Measurements from ENCODE around the gene THAP8.

The THAP8 gene

DNA sequence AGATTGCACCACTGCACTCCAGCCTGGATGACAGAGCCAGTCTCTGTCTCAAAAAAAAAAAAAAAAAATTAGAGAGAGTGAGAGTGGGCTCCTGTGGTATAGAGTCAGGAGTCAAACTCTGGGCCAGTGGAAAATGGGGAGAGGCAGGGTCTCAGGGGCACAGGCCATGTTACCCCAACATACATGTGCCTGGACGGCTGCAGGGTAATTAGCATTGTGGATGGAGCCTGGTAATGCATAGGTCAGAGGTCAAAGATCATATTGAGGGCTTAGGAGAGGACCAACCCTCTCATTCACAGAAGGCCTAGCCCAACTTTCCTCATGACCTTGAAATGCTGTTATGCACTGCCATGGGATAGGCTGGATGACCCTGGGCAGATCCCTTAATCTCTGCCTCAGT is 28.5 kb downstream of the THAP8 start:
- TF ChIP-seq LEF1 (IDR thresholded peaks at IDR 0.05; ENCODE audit: borderline replicate concordance) (no peak), L3MBTL2 (conservative IDR thresholded peaks at IDR 0.05) (no peak), BHLHE40 (IDR thresholded peaks at IDR 0.05; ENCODE audit: borderline replicate concordance) (no peak), NFRKB (IDR thresholded peaks at IDR 0.05) (no peak), ZNF384 (IDR thresholded peaks at IDR 0.05) (no peak)
- TF ChIP-seq, protein P1, sequence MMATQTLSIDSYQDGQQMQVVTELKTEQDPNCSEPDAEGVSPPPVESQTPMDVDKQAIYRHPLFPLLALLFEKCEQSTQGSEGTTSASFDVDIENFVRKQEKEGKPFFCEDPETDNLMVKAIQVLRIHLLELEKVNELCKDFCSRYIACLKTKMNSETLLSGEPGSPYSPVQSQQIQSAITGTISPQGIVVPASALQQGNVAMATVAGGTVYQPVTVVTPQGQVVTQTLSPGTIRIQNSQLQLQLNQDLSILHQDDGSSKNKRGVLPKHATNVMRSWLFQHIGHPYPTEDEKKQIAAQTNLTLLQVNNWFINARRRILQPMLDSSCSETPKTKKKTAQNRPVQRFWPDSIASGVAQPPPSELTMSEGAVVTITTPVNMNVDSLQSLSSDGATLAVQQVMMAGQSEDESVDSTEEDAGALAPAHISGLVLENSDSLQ (IDR thresholded peaks at IDR 0.05), result no peak
- POLR2A ChIA-PET, result no interaction called here
- CTCF ChIA-PET, result no interaction called here
- DNase-seq (ENCODE audit: extremely low spot score), result no peak

DNA sequence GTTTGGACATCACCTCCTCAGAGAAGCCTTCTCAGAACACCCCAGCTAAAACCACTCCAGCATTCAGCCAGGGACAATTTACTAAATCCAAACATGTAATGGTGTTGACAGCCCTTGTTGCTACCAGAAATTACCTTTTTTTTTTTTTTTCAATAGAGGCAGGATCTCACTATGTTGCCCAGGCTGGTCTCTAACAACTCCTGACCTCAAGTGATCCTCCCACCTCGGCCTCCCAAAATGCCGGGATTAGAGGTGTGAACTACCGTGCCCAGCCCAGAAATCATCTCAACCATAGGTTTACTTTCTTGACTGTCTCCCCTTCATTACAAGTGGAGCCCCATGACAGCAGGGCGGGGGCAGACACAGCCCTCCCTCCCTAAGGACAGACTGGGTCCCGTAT is 30.7 kb downstream of the THAP8 start:
- ChIA-PET CTCF (no interaction called here), POLR2A (interaction anchor here (1.0 kb wide), 1 partner anchor 9 kb away, joined by 3 read pairs; the partner anchor contains the start of gene ALKBH6)
- TF ChIP-seq L3MBTL2 (conservative IDR thresholded peaks at IDR 0.05) (no peak), FOXK2 (IDR thresholded peaks at IDR 0.05) (no peak), ZNF384 (IDR thresholded peaks at IDR 0.05) (no peak), CTBP1 (IDR thresholded peaks at IDR 0.05; ENCODE audit: borderline replicate concordance) (no peak), FOXA1 (IDR thresholded peaks at IDR 0.05) (no peak), SP1 (IDR thresholded peaks at IDR 0.05) (no peak), SUZ12 (IDR thresholded peaks at IDR 0.05) (no peak), NFRKB (IDR thresholded peaks at IDR 0.05) (no peak), ELF4 (IDR thresholded peaks at IDR 0.05) (no peak), BHLHE40 (IDR thresholded peaks at IDR 0.05; ENCODE audit: borderline replicate concordance) (no peak), HDGF (IDR thresholded peaks at IDR 0.05; ENCODE audit: borderline replicate concordance) (no peak), FOXM1 (IDR thresholded peaks at IDR 0.05; ENCODE audit: borderline replicate concordance) (no peak), ARNT (IDR thresholded peaks at IDR 0.05) (no peak), LEF1 (IDR thresholded peaks at IDR 0.05; ENCODE audit: borderline replicate concordance) (no peak), TARDBP (IDR thresholded peaks at IDR 0.05) (no peak)
- TF ChIP-seq, protein P1 (IDR thresholded peaks at IDR 0.05), result no peak
- no peak for DNase-seq (ENCODE audit: extremely low spot score)

DNA sequence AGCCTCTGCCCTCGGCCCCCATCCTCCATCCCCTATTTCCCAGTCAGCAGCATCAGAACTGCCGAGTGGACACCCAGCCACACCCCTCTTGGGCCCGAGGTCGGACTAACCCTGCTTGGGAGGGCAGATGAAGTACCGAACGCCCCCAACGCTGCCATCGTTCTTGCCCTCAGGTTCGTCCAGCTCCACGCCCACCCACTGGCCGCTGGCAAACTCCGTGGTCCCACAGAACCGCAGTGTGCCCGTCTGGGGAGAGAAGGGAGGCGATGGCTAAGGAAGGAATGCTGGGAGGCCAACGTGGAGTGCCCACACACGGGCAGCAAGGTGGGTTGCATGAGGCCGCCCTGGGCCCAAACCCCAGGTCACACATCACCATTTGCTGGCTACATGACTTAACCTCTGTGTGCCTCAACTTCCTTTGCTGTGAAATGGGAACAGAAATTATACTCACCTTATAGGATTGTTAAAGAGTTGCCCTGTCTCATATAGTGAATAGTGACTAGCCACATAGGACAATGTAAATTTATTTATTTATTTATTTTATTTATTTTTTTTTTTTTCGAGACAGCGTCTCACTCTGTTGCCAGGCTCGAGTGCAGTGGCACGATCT is 34.9 kb downstream of the THAP8 start:
- CTCF ChIA-PET, result no interaction called here
- TF ChIP-seq TARDBP (IDR thresholded peaks at IDR 0.05) (no peak), ARNT (IDR thresholded peaks at IDR 0.05) (no peak)
- DNase-seq (ENCODE audit: extremely low spot score), result no peak
- POLR2A ChIA-PET, result no interaction called here

DNA sequence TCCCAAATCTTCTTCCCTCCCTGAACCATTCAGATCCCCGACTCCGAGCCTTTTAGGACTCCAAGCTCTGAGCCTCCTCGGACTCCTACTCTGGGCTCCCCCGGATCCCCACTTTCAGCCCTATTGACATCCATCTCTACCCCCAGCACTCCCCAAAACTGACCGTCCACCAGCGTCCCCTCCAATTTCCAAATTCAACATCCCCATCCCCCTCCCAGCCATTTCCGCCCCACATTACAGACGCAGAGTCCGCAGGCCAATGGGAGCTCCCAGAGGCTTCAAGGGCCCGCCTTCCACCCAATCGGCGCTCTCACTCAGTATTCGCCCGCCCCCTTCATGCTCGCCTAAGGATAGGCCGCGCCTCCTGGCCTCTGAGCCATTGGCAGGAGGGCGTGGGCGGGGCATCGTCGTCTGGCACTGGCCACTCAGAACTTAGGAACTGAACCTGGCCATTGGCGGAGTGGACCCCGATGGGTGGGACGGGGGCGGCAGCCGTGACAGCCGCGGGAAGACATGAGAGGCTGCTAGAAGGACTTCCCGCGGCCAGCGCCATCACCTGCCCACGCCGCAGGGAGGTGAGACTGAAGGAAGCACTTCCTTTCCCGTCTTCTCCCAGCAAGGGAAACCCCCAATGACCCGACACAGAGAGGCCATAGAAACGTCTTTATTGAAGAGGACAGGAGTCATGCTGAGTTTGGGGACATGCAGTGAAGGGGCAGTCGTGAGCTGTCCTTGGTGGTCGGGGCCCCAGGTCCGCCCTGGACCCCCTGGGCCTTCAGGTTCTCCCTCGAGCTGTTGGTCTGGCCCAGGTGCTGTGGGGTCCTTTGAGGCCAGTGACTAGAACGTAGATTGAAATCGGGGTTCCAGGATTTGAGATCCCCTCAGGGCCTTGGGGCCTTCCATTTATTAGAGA is 39.8 kb downstream of the THAP8 start, which contains the start of gene ALKBH6:
Gene ALKBH6, minus strand, starts transcription at position 202 of the 913 bp plus-strand sequence. CDS start 816 bp downstream, outside the sequence.
- DNase-seq (ENCODE audit: extremely low spot score), result peak; percentile 97
- TF ChIP-seq ARNT (IDR thresholded peaks at IDR 0.05), result no peak
- TF ChIP-seq SP1 (IDR thresholded peaks at IDR 0.05), result peak; percentile 79
- TF ChIP-seq ELF4 (IDR thresholded peaks at IDR 0.05), result peak; percentile 38; the same call in 1 of the 2 replicates
- no peak for TF ChIP-seq CTBP1 (IDR thresholded peaks at IDR 0.05; ENCODE audit: borderline replicate concordance)
- no peak for TF ChIP-seq FOXM1 (IDR thresholded peaks at IDR 0.05; ENCODE audit: borderline replicate concordance)
- peak; percentile 77 for TF ChIP-seq L3MBTL2 (conservative IDR thresholded peaks at IDR 0.05)
- TF ChIP-seq TARDBP (IDR thresholded peaks at IDR 0.05), result no peak
- no peak for TF ChIP-seq FOXA1 (IDR thresholded peaks at IDR 0.05)
- TF ChIP-seq, protein P1 (IDR thresholded peaks at IDR 0.05), result peak; percentile 76
- TF ChIP-seq HDGF (IDR thresholded peaks at IDR 0.05; ENCODE audit: borderline replicate concordance), result peak; percentile 86; the same call in 1 of the 2 replicates
- TF ChIP-seq BHLHE40 (IDR thresholded peaks at IDR 0.05; ENCODE audit: borderline replicate concordance), result no peak
- no peak for TF ChIP-seq SUZ12 (IDR thresholded peaks at IDR 0.05)
- TF ChIP-seq NFRKB (IDR thresholded peaks at IDR 0.05), result no peak
- POLR2A ChIA-PET, result interaction anchor here (0.9 to 1.8 kb wide), 16 partner anchors 9 to 114 kb away, joined by 3 to 13 read pairs (median 4); partner anchors contain the start of genes POLR2I, SDHAF1, TBCB and THAP8
- CTCF ChIA-PET, result no interaction called here

DNA sequence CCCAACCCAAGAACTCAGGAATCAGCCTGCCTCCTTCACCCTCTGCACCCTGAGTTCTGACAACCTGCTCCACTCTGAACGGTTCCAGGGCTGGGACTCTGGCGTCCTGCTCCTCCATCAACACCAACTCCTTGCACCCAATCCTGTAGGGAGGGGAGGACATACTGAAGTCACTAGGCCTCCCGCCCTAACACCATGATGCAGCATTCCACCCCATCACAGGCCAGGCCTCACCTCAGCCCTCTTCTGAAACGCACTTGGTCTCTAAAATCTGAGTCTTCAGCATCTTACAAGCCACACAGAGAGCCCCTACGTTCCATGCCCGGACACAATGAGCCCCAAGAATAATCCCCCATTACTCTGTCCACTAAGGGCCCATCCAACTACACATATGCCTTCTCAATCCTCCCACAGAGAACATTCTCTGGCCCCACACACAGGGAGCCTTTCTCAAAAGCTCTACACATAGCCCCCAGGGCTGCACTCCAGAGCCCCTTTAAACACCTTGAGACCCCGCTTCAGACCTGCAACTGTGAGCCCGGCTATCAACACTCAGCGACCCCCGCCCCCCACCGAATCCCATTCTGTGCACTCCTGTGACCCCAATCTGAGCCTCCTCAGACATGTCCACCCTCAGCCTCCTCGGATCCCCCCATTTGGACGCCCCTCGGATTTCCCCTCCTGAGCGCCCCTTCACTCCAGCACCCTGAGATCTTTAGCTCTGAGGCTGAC is 40.6 kb downstream of the THAP8 start:
- DNase-seq (ENCODE audit: extremely low spot score), result no peak
- TF ChIP-seq TARDBP (IDR thresholded peaks at IDR 0.05) (no peak), L3MBTL2 (conservative IDR thresholded peaks at IDR 0.05) (no peak)
- CTCF ChIA-PET, result no interaction called here
- POLR2A ChIA-PET, result interaction anchor here (0.9 to 1.8 kb wide), 14 partner anchors 8 to 115 kb away, joined by 3 to 13 read pairs (median 5); partner anchors contain the start of genes POLR2I, SDHAF1, TBCB and THAP8

DNA sequence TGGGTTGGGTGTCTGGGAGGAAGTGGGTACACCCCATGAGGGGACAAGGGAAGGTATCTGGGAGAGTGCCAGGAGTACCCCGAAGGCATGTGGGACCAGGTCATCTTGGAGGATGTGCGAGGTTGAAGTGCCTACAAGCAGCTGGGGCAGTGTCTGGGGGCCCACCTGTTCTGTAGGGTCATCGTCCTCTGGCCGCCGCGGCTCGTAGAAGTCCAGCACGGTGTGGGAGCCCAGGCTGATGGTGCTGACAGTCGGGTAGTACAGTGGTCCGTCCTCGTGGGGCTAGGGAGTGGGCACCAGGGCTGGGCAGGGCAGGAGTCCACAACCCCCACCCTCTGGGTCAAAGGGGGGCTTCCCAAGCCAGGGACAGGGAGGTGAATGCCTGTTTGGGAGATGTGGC is 43.7 kb downstream of the THAP8 start:
- TF ChIP-seq ZNF384 (IDR thresholded peaks at IDR 0.05) (no peak), FOXK2 (IDR thresholded peaks at IDR 0.05) (no peak), FOXA1 (IDR thresholded peaks at IDR 0.05) (no peak), TARDBP (IDR thresholded peaks at IDR 0.05) (no peak), SP1 (IDR thresholded peaks at IDR 0.05) (no peak), FOXM1 (IDR thresholded peaks at IDR 0.05; ENCODE audit: borderline replicate concordance) (no peak), SUZ12 (IDR thresholded peaks at IDR 0.05) (no peak), LEF1 (IDR thresholded peaks at IDR 0.05; ENCODE audit: borderline replicate concordance) (no peak), BHLHE40 (IDR thresholded peaks at IDR 0.05; ENCODE audit: borderline replicate concordance) (no peak), ARNT (IDR thresholded peaks at IDR 0.05) (no peak), L3MBTL2 (conservative IDR thresholded peaks at IDR 0.05) (no peak), HDGF (IDR thresholded peaks at IDR 0.05; ENCODE audit: borderline replicate concordance) (no peak), NFRKB (IDR thresholded peaks at IDR 0.05) (no peak), ELF4 (IDR thresholded peaks at IDR 0.05) (no peak)
- TF ChIP-seq, protein P1 (IDR thresholded peaks at IDR 0.05), result no peak
- no peak for DNase-seq (ENCODE audit: extremely low spot score)
- CTCF ChIA-PET, result no interaction called here
- POLR2A ChIA-PET, result no interaction called here
